Erythroblast (primary cell): ENCODE data around the gene PYROXD2.

Experiments
- DNase-seq, 2 experiments: peaks; one replicate each; lab custom pipeline; 2025; lab: John Stamatoyannopoulos, UW
- GATA1 ChIP-seq: IDR thresholded peaks from 2 replicates; pipeline ENCODE4 v1.6.1; 2011; ENCODE audit warnings: low read depth, mild to moderate bottlenecking, control low read depth, low read length, moderate library complexity
- POLR2A ChIP-seq: IDR thresholded peaks from 2 replicates; pipeline ENCODE4 v1.6.1; 2011; ENCODE audit warnings: mild to moderate bottlenecking, low read length

PYROXD2 gene

DNA sequence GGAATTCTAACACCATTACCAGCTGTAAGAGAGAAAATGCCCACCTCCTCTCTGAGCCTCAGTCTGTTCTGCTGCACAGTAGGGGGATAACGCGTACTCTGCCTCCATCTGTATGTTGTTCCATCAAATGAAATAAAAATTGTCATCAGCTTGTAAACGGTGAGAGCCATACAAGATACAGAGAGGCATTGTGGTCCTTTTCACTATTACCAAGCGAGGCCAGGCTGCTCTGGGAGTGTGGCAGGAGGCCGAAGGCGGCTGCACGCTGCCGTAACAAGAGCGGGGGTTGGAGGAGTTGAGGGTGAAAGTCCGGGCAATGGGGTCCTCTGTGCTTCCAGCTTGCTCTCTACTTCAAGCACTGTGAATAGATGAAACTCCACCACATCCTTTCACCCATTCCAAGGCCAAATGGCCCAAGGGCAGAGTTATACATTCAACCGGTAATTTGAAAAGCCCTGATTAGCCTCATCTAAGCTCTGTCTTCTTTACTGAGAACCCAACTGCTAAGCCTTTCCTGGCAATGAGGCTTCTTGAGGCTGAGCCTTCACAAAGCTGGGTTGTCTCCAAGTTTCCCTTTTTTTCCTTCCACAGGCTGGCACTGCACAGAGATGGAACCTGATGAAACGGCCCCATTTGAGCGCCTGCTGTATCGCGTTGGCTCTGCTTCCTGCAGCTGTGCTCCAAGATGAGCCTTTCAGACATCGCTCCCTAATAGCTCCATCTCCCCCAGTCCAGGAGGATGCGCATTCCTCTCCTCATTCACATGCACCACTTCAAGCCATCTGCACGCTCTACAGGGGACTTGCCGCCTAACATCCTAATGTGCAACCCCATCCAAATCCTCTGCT lies 47.2 kb downstream of the PYROXD2 start:
- TF ChIP-seq POLR2A: no peak
- no peak for TF ChIP-seq GATA1
- no peak for DNase-seq

DNA sequence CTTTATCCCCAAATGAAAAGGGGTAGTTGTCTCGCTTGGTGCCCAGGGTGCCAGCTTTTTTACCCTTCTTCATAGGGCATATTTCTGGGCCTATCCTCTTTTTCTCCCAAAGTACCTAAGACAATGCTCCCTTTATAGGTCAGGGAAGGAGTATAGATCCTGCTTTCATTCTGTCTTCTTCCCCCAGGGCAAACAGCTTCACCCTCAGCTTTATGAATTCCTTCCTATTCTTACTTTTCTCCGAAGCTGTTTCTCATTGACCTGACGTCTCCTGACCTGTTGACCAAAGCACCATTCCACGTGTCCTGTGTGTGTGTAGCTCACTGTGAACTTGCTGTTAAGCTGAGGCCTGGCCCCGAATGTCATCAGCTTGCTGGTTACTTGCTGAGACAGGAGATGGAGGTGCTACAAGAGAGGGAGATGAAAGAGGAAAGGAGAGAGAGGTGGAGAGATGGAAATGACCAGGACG lies 48.9 kb downstream of the PYROXD2 start:
- TF ChIP-seq GATA1 (no peak), POLR2A (no peak)
- no peak for DNase-seq

DNA sequence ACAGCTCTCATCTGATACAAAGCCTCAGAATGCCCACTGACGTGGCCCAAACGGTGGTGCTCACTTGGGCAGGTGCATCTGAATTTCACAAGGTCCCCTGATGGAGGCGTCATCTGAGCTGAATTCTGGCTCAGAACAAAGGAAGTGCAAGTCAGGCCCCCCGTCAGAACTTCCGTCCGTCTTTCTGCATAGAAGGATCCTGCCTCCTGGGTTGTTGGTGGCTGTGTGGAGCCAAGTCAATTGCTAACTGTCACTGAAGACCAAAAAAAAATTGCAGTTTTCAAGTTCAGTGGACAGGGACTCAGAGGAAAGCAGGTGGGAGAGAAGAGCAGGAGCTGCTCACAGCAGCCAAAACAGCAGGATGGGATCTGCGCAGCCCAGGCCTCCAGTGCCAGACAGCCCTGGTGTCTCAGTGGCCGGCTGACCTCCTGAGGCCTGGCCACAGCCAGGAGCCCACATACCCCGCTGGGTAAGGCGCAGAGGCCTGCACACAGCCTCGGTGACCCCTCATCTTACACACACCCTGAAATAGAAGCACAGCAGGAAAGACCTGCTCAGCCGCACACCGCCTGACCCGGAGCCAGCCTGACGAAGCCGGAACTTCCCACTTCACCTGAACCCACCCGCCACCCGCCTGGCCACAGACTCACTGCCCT lies 49.4 kb downstream of the PYROXD2 start:
- TF ChIP-seq GATA1 (no peak), POLR2A (no peak)
- DNase-seq: no peak

DNA sequence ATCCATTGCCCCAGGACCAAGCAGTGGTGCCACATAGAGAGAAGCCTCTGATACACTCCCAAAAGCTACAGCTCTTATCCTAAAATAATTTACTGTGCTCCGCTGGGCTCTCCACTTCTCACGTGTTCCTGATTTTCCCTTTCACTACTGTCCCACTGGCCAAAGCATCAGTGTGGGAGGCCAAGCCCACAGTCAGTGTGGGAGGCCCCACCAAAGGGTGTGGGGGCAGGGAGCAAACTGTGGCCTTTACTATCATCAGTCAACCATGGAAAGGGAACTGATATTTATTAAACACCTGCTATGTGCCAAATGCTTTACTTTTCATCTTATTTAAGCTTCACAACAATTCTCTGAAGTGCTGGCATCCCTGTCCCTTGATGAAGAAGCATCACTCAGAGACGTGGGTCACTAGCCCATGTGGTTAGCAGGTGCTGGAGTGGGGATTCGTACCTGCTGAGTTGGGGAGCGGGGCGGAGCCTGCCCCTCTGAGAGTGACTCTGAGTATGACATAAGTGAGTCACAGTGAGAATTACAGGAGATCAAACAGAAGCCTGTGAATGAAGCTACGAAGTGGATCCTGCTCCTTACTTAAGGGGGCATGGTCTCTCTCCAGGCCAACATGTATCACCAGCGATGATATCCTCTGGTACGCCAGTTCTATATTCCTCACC lies 50.4 kb downstream of the PYROXD2 start:
- TF ChIP-seq POLR2A (no peak), GATA1 (no peak)
- DNase-seq: no peak

DNA sequence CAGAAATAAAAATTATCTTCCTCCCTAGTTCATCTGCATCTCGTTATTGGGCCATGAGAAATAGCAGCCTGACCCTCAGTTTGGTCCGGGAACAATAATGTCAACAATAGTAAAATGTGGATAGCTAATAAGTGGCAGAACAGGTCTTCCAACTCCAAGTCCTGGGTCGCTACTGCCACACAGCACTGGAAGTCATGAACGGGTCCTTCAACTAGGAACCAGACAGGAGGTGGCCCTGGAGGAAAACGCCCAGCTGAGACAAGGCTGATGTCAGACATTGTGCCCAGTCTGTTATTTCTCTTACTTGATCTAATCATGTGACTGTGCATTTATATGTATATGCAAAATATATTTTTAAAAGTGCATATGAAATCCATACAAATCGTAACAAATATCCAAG lies 51.8 kb downstream of the PYROXD2 start:
- no peak for DNase-seq
- TF ChIP-seq GATA1: no peak
- no peak for TF ChIP-seq POLR2A

DNA sequence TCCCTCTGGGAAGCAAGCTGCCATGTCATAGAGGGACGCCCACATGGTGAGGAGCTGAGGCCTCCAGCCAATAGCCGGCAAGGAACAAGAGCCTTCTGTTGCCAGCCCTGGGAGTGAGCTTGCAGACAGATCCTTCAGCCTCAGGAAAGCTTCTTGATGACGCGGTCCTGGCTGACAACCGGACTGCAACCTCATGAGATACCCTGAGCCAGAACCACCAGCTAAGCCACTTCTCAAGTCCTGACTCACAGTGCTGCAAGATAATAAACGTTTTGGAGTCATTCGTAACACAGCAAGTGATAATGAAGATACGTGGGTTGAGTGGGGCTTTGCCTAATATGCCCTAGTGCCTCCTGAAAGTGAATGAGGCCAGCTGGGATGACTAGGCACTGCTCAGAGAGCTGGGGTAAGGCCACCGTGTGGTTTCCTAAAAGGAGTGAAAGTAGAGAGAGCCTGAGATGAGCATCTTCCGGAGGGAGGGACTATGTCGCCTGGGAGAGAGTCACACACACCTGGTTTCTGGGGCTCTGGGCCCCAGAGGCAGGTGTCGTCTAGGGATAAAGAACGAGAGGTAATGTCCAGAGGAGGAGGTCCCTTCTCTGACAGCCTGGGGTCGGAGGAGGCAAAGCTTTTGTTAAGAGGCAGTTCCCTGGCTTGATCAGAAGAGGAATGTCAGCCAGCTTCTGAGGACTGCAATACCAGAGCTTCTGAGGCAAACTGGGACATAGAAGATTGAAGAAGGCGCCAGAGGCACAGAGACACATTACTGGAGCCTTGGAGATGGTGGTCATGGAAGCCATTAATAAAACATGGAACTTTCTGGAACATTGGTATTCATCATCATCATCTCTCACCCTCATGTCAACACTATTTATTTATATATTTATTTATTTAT lies 53.6 kb downstream of the PYROXD2 start:
- DNase-seq: peak; percentile 86 to 96
- TF ChIP-seq GATA1 (no peak), POLR2A (peak; percentile 35)

DNA sequence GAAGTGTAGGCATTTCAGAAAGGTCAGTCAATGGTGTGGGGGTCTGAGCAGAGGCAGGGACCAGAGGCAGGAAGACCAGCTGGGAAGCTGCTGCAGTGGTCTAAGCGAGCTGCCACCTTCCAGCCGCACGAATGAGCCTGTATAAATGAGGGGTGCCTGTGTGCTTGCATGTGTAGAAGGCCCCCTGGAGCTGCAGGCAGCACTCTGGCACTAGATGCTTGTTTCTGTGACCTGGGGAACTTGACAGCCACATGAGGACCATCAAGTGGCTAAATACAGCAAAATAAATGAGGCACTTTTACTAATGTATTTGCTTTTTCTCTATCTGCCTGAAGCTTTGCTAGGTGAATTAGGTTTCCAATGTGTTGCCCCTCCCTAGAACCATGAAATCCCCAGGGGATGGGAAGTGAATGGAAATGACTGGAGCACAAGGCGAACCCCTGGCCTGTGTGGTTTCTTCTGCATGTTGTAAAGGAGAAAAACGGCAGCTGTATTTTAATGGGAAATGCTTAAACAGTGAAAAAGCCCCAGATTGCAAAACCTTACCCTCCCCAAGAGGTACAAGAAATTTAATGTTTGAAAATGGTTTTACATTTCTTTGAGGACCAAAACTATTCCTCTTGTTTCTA lies 57.7 kb downstream of the PYROXD2 start:
- DNase-seq: no peak
- TF ChIP-seq POLR2A: no peak
- no peak for TF ChIP-seq GATA1

DNA sequence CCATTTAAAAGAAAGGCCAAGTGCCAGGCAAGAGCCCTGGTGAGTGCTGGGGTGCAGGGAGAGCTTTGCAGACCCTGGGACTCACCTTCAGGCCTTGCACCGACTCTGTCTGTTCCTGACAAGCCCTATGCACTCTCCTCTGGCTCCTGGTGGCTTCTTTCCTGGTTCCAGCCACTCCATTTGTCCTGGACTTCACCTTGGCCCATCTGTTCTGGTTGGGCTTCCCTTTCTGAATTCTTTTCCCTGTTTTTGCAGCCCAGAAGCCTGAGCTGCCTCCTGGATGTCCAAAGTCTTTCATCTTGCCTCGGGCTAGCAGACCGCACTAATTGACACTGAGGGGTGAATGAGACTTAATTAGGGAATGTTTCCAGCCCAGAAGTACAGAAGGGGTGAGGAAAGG lies 60.5 kb downstream of the PYROXD2 start:
- TF ChIP-seq GATA1 (no peak), POLR2A (no peak)
- DNase-seq: no peak

DNA sequence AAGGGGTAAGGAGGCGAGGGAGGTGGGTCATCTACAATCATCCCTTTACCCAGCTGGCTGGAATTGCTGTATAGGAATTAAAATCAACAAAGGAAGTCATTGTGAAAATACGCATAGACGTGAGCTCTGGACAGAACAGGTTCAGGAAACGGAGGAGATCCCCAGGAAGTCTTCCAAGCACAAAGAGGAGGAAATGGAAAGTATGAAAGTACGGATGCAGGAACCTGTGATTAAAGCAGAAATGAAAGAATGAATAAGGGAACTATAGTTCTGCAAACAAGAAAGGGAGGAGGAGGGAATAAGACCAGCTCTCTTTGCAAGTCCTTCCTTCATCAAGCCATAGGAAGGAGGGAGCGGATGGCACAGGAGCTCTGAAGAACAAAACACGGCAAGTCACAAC lies 61.8 kb downstream of the PYROXD2 start:
- TF ChIP-seq GATA1: no peak
- no peak for TF ChIP-seq POLR2A
- DNase-seq: no peak

DNA sequence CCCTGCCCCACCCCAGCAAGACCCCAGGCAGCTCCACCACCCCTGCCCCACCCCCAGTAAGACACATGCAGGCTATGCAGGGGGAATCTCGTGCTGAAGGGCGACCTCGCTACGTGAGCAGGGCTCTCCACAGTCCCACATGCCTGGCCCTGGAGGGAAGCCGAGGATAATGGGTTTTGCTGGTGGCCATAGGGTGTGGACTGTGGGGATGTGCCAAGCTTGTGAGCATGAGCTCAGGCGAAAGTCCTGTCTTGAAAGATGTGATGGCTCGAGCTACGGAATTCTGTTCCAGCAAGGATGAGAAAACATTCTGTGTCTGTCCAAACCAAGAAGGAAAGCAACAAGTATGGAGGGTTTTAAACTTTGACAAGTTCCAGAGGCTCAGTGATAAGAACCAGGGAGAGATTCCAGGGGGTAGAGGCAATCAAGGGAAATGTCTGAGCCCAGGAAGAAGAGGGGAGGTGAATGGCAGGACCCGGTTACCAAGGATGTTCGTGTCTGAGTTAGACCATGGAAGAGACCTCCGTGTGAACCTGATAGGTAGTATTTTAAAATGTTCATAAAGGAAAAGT lies 63.1 kb downstream of the PYROXD2 start:
- no peak for DNase-seq
- TF ChIP-seq POLR2A: no peak
- TF ChIP-seq GATA1: no peak

DNA sequence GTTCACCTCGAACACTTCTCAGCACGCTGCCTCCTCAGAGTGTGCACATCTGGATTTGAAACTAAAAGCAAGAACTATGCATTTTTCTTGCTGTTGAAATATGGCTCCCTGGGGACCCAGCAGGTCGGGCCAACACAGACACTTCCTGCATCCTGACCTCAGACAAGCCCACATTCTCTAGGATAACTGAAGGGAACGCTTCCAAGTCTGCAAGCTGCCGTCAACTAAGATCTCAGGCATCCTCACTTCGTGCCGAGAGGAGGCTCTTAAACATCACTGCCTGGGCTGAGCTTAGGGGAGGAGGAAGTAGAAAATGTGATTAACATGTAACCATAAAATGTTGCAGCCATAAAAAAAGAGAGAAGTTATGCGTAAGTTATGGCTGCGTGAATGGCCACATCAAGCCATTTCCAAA lies 65.5 kb downstream of the PYROXD2 start:
- TF ChIP-seq GATA1 (no peak), POLR2A (no peak)
- DNase-seq: no peak

DNA sequence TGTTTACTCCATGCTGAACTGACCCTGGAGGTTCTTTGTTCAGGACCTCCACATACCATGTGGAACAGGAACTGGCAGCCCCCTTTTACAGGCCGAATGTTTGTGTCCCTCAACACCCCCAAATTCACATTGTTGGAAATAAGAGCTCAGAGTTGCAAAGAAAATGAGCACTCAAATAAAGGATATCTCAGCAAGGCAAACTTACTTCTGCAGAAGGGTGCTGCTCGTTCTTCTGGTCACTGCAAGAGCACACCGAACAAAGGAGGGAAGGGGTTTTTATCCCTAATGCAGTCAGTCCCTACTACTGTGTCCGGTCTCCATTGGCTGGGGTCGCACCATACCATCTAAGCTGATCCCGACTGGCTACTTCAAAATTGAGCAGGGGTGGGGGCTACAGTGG lies 68.1 kb downstream of the PYROXD2 start:
- TF ChIP-seq GATA1: no peak
- TF ChIP-seq POLR2A: no peak
- DNase-seq: no peak
